GM13977 (cell line): Measurements from ENCODE around the gene SCYGR7.

ENCODE experiments used
- DNase-seq: peaks from one replicate; pipeline ENCODE4 v3.0.0; 2012; ENCODE audit warnings: low spot score
- CTCF ChIP-seq: IDR thresholded peaks from 2 replicates; pipeline ENCODE4 v1.5.1; 2012; ENCODE audit warnings: mild to moderate bottlenecking, control low read depth; ENCODE audit not compliant: insufficient read depth; ENCODE audit errors: extremely low read depth, missing control alignments
- in situ Hi-C: fragments of 300-500 bp; cut with MboI; formaldehyde crosslinking; loops from one replicate; pipeline ENCODE4 v1.12.0; 2022; ENCODE audit warnings: low sequenced_read_pairs, low pct_unique_long_range_greater_than_20kb, mixed read lengths, inconsistent platforms; ENCODE audit not compliant: unreplicated experiment

Gene SCYGR7

GRCh38 chr2:227728035-227728434 is at the start of gene SCYGR7:
Gene SCYGR7, plus strand, starts transcription at chr2:227728335. Its CDS starts 0 bp downstream, at chr2:227728335.
- no peak for DNase-seq
- no peak for TF ChIP-seq CTCF
- in situ Hi-C loops, result no loop called here

- no peak for DNase-seq
- TF ChIP-seq CTCF, result no peak
- in situ Hi-C loops, result no loop called here
Measured at GRCh38 chr2:227684258-227684657, 43.9 kb upstream of the SCYGR7 start.

GRCh38 chr2:227687189-227687588 is 40.9 kb upstream of the SCYGR7 start:
- DNase-seq, result no peak
- TF ChIP-seq CTCF, result no peak
- in situ Hi-C loops, result no loop called here

GRCh38 chr2:227696990-227697679 is 31.0 kb upstream of the SCYGR7 start:
- no peak for DNase-seq
- no peak for TF ChIP-seq CTCF
- in situ Hi-C loops, result no loop called here

GRCh38 chr2:227701556-227701955 is 26.6 kb upstream of the SCYGR7 start:
- no peak for TF ChIP-seq CTCF
- DNase-seq, result no peak
- in situ Hi-C loops, result no loop called here

- in situ Hi-C loops, result no loop called here
- DNase-seq, result no peak
Measured at GRCh38 chr2:227703280-227703732, 24.8 kb upstream of the SCYGR7 start.

More at GRCh38 chr2:227703280-227703732, 24.8 kb upstream of the SCYGR7 start:
- no peak for TF ChIP-seq CTCF
